B cell (primary cell): ENCODE measurements around the gene CERS6. TPM values are rescaled to one million over a fixed set of nuclear protein-coding genes. Genes with fewer than 3 reads are reported as not detected.

ENCODE experiments used
- ATAC-seq: fragments of 200-7000 bp; cut with Tn5 transposase; one replicate; pipeline ENCODE4 v1.10.0; 2021; ENCODE audit warnings: low read depth, mild to moderate bottlenecking, moderate number of reproducible peaks, moderate library complexity
- CTCF ChIA-PET: fragments of 350-600 bp; sonication (Branson Sonifier 250); formaldehyde crosslinking; loops from one replicate; lab custom pipeline; 2021; ENCODE audit warnings: antibody characterized with exemption, inconsistent platforms; lab: Charles Lee
- POLR2A ChIA-PET: fragments of 350-600 bp; sonication (Branson Sonifier 250); formaldehyde crosslinking; loops from one replicate; lab custom pipeline; 2021; ENCODE audit warnings: antibody characterized with exemption; lab: Charles Lee
- DNase-seq: peaks from one replicate; pipeline ENCODE4 v3.0.0; 2013
- H2AFZ ChIP-seq: 2 replicates; pipeline ENCODE4 v1.6.1; 2012; ENCODE audit warnings: mild to moderate bottlenecking, low read depth, low read length; ENCODE audit not compliant: insufficient read depth, poor library complexity, severe bottlenecking
- H3K27ac ChIP-seq, 2 donors: 1 replicate in 1 of 2; 2 replicates in 1 of 2; pipeline ENCODE4 v1.5.1; 2012 to 2013; ENCODE audit warnings: low read length in 2 of 2, mild to moderate bottlenecking in 2 of 2, moderate library complexity in 1 of 2
- H3K27me3 ChIP-seq, 4 experiments: fragments of 200-600 bp in 1 of 4; sonication (generic) in 1 of 4; replicated peaks in 1 of 4; 1 replicate in 2 of 4; 2 replicates in 2 of 4; pipeline versions ENCODE4 v1.6.1 to v1.7.0; 2013 to 2016; ENCODE audit warnings: low read length in 3 of 4, mild to moderate bottlenecking in 2 of 4, mixed read lengths in 1 of 4, moderate library complexity in 1 of 4; ENCODE audit not compliant: insufficient read depth in 4 of 4, control insufficient read depth in 3 of 4; ENCODE audit errors: control extremely low read depth in 1 of 4
- H3K36me3 ChIP-seq, 2 experiments: replicated peaks in 1 of 2; 1 replicate in 1 of 2; 2 replicates in 1 of 2; pipeline versions ENCODE4 v1.6.1 to v1.7.1; 2013; ENCODE audit warnings: low read length in 1 of 2; ENCODE audit not compliant: insufficient read depth in 2 of 2, control insufficient read depth in 1 of 2; ENCODE audit errors: control extremely low read depth in 1 of 2, extremely low read depth in 1 of 2
- H3K4me1 ChIP-seq, 2 donors: fragments of 200-600 bp in 1 of 2; sonication (generic) in 1 of 2; 1 replicate in 1 of 2; 2 replicates in 1 of 2; pipeline versions ENCODE4 v1.5.1 to v1.6.1; 2013 to 2017; ENCODE audit warnings: low read length in 2 of 2; ENCODE audit not compliant: control insufficient read depth in 2 of 2, insufficient read depth in 2 of 2
- H3K4me2 ChIP-seq: replicated peaks from 2 replicates; pipeline ENCODE3; 2012; ENCODE audit warnings: mild to moderate bottlenecking, low read depth, low read length; ENCODE audit not compliant: poor library complexity, severe bottlenecking
- H3K4me3 ChIP-seq, 5 experiments: fragments of 200-600 bp in 1 of 5; sonication (generic) in 1 of 5; 1 replicate in 3 of 5; 2 replicates in 2 of 5; pipeline versions ENCODE4 v1.5.1 to v1.7.0; 2011 to 2016; ENCODE audit warnings: low read length in 4 of 5, mild to moderate bottlenecking in 4 of 5, low read depth in 2 of 5, control low read depth in 1 of 5, moderate library complexity in 1 of 5; ENCODE audit not compliant: insufficient read depth in 1 of 5; ENCODE audit errors: control extremely low read depth in 1 of 5, extremely low read depth in 1 of 5
- H3K79me2 ChIP-seq: fragments of 200-600 bp; sonication (generic); one replicate; pipeline ENCODE4 v1.6.0; 2016; ENCODE audit warnings: low read length; ENCODE audit not compliant: control insufficient read depth, insufficient read depth
- H3K9ac ChIP-seq: fragments of 200-600 bp; sonication (generic); 2 replicates; pipeline ENCODE4 v1.6.1; 2017; ENCODE audit warnings: mild to moderate bottlenecking, low read length, moderate library complexity
- H3K9me3 ChIP-seq, 3 donors: one replicate each; pipeline versions ENCODE4 v1.6.1 to v1.7.1; 2013; ENCODE audit warnings: low read length in 2 of 3; ENCODE audit not compliant: control insufficient read depth in 2 of 3, insufficient read depth in 1 of 3; ENCODE audit errors: control extremely low read depth in 1 of 3
- H4K20me1 ChIP-seq: 2 replicates; pipeline ENCODE4 v1.6.0; 2012; ENCODE audit warnings: mild to moderate bottlenecking, low read length; ENCODE audit not compliant: insufficient read depth, control insufficient read depth, poor library complexity, severe bottlenecking
- H3K27ac Mint-ChIP-seq: one replicate; pipeline ENCODE4 v1.8.0; 2021; ENCODE audit warnings: mixed read lengths
- H3K27me3 Mint-ChIP-seq: one replicate; pipeline ENCODE4 v1.8.0; 2021; ENCODE audit warnings: mixed read lengths
- H3K4me1 Mint-ChIP-seq: one replicate; pipeline ENCODE4 v1.8.0; 2021; ENCODE audit warnings: mixed read lengths
- H3K4me3 Mint-ChIP-seq: one replicate; pipeline ENCODE4 v1.8.0; 2021; ENCODE audit warnings: mixed read lengths
- H3K9me3 Mint-ChIP-seq: one replicate; pipeline ENCODE4 v1.8.0; 2022; ENCODE audit warnings: mixed read lengths; ENCODE audit not compliant: insufficient read depth
- EZH2 ChIP-seq: IDR thresholded peaks from 2 replicates; pipeline ENCODE4 v1.6.1; 2012; ENCODE audit warnings: borderline replicate concordance, low read depth, mild to moderate bottlenecking, moderate library complexity, low read length; ENCODE audit not compliant: insufficient read depth, poor library complexity, severe bottlenecking
- WGBS: methylation state at CpG from one replicate; pipeline ENCODE4 v1.1.5; 2013; ENCODE audit warnings: missing lambda C conversion rate; ENCODE audit not compliant: insufficient coverage; 5-methylcytosine and 5-hydroxymethylcytosine counted together
- intact Hi-C: fragments of 100-400 bp; cut with micrococcal nuclease; formaldehyde crosslinking; loops from one replicate; pipeline ENCODE4 v1.10.0; 2022
- polyA plus RNA-seq: library from polyadenylated mRNA; depleted of rRNA; stranded (reverse); fragments of >200 nt; gene quantifications from 2 replicates; pipeline ENCODE4 v1.2.3, GENCODE V29; 2012
- total RNA-seq, 2 donors: library from RNA; stranded (reverse); fragments of 120-200 nt in 1 of 2; gene quantifications; 1 replicate in 1 of 2; 2 replicates in 1 of 2; pipeline versions ENCODE4 v1.2.3 to v1.2.4, GENCODE V29; 2013 to 2022
- TF ChIP-seq, protein P1 (sequence below): fragments of 200-600 bp; IDR thresholded peaks from one replicate; pipeline ENCODE4 v1.8.0; 2022; ENCODE audit warnings: antibody characterized with exemption, mild to moderate bottlenecking

CERS6 gene
- total and polyA plus RNA-seq, 2 donors (not counting 1 experiment from before 2014, with no cell fraction given) = 2.2 to 5.5 TPM

DNA sequence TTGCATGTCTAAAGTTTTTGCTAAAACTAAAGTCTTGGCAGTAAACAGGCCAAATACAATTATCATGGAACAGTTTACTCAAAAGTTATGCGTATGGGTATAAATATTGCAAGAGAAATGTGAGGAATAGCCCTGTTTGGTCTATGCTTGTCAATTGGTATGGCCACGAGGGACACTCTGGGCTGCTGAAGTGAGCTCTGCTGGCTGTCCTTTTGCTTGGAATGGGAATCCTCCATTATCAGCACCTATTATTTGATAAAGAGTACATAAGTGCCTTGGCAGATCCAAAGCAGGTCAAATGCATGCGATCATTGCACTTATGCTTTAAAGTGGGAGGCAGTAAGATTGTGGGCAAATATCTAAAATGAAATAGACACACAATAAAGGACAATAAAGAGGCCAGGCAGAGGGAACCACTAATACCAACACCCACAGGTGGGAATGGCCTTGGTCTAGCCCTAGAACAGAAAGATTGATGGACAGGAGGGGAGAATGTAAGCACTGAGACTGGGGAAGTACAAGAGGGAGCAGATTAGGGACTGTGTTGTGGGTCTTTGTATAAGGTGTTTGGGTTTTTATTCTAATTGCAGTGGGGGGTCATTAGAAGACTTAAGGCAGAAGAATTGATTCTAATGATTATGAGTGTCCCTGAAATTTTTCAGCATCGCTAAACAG lies 286.3 kb downstream of the CERS6 start:
- Histone ChIP-seq H3K27me3 (no peaks in the 10 kb centered on the region), H2AFZ (no peak overlapping the region), H4K20me1 (no peaks in the 10 kb centered on the region), H3K4me3 (no peak overlapping the region), H3K36me3 (no peaks in the 10 kb centered on the region), H3K4me1 (no peaks in the 10 kb centered on the region), H3K9me3 (no peaks in the 10 kb centered on the region), H3K9ac (no peak overlapping the region), H3K4me2 (no peak overlapping the region), H3K27ac (no peak overlapping the region), H3K79me2 (no peaks in the 10 kb centered on the region)
- CTCF ChIA-PET = no interaction called here
- Mint-ChIP-seq H3K4me1 (no peaks in the 10 kb centered on the region), H3K4me3 (no peak overlapping the region), H3K9me3 (no peaks in the 10 kb centered on the region), H3K27me3 (no peaks in the 10 kb centered on the region), H3K27ac (no peak overlapping the region)
- POLR2A ChIA-PET = no interaction called here
- ATAC-seq (no peak), DNase-seq (no peak)
- intact Hi-C loops = no loop called here
- TF ChIP-seq EZH2 = no peak
- TF ChIP-seq, protein P1, sequence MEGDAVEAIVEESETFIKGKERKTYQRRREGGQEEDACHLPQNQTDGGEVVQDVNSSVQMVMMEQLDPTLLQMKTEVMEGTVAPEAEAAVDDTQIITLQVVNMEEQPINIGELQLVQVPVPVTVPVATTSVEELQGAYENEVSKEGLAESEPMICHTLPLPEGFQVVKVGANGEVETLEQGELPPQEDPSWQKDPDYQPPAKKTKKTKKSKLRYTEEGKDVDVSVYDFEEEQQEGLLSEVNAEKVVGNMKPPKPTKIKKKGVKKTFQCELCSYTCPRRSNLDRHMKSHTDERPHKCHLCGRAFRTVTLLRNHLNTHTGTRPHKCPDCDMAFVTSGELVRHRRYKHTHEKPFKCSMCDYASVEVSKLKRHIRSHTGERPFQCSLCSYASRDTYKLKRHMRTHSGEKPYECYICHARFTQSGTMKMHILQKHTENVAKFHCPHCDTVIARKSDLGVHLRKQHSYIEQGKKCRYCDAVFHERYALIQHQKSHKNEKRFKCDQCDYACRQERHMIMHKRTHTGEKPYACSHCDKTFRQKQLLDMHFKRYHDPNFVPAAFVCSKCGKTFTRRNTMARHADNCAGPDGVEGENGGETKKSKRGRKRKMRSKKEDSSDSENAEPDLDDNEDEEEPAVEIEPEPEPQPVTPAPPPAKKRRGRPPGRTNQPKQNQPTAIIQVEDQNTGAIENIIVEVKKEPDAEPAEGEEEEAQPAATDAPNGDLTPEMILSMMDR = no peak
- 100% methylated on average over 2 of the region's 4 CpGs for WGBS

DNA sequence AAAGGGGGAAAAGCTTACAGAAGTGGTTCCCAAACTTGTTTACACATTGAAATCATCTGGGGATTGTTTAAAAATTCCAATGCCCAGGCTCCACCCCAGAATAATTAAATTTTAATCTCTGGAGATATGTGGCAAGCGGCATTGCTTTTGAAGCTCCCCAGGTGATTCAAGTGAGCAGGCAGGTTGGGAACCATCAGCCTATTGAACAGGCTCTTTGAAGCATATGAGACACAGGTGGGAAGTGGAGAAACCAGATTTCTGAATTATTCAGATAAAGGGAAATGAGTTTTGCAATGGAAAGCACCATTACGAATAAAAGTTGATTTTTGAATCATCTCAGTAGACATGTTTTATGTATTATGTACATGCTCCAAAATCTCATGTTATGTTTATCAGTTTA lies 288.8 kb downstream of the CERS6 start:
- no peak overlapping the region for H3K4me2 ChIP-seq
- Mint-ChIP-seq H3K4me3 (no peak overlapping the region), H3K27ac (no peak overlapping the region), H3K4me1 (no peaks in the 10 kb centered on the region), H3K9me3 (no peaks in the 10 kb centered on the region), H3K27me3 (no peaks in the 10 kb centered on the region)
- no peaks in the 10 kb centered on the region for H4K20me1 ChIP-seq
- ChIA-PET CTCF (no interaction called here), POLR2A (no interaction called here)
- no peaks in the 10 kb centered on the region for H3K36me3 ChIP-seq
- no peaks in the 10 kb centered on the region for H3K4me1 ChIP-seq
- H3K4me3 ChIP-seq = no peak overlapping the region
- H3K27me3 ChIP-seq = no peaks in the 10 kb centered on the region
- WGBS = no CpG with 5 or more reads among the region's 2 CpGs
- no peak for DNase-seq
- H3K27ac ChIP-seq = no peak overlapping the region
- H3K9me3 ChIP-seq = no peaks in the 10 kb centered on the region
- no peak overlapping the region for H3K9ac ChIP-seq
- H2AFZ ChIP-seq = no peak overlapping the region
- no peaks in the 10 kb centered on the region for H3K79me2 ChIP-seq
- ATAC-seq = no peak
- TF ChIP-seq, protein P1 = no peak
- TF ChIP-seq EZH2 = no peak
- intact Hi-C loops = no loop called here
